Astrocyte (in vitro differentiated cells and primary cell): ENCODE measurements around the gene SLC26A6. TPM values are rescaled to one million over a fixed set of nuclear protein-coding genes. Genes with fewer than 3 reads are reported as not detected.

ENCODE experiments used
- DNase-seq: peaks from one replicate; pipeline ENCODE4 v3.0.0-alpha.2; 2010; ENCODE audit warnings: low read depth
- FAIRE-seq: peaks from 2 replicates; lab custom pipeline; 2011; peaks lifted over from hg19 to GRCh38; lab: Jason Lieb, UNC
- H2AFZ ChIP-seq: 2 replicates; pipeline ENCODE4 v1.6.0; 2012; ENCODE audit warnings: low read depth, low read length, inconsistent platforms
- H3K27ac ChIP-seq: 2 replicates; pipeline ENCODE4 v1.5.1; 2011; ENCODE audit warnings: low read depth, low read length, inconsistent platforms
- H3K27me3 ChIP-seq: 2 replicates; pipeline ENCODE4 v1.6.0; 2011; ENCODE audit warnings: low read length, inconsistent platforms; ENCODE audit not compliant: insufficient read depth
- H3K36me3 ChIP-seq: 2 replicates; pipeline ENCODE4 v1.5.1; 2011; ENCODE audit warnings: low read length, inconsistent platforms; ENCODE audit not compliant: insufficient read depth
- H3K4me1 ChIP-seq: 2 replicates; pipeline ENCODE4 v1.5.1; 2011; ENCODE audit warnings: low read length, inconsistent platforms; ENCODE audit not compliant: insufficient read depth
- H3K4me2 ChIP-seq: 2 replicates; pipeline ENCODE4 v1.6.0; 2012; ENCODE audit warnings: low read length, inconsistent platforms
- H3K4me3 ChIP-seq: 2 replicates; pipeline ENCODE4 v1.5.1; 2011; ENCODE audit warnings: low read depth, mild to moderate bottlenecking, low read length, inconsistent platforms; ENCODE audit not compliant: insufficient read depth
- H3K79me2 ChIP-seq: 2 replicates; pipeline ENCODE4 v1.6.0; 2012; ENCODE audit warnings: mild to moderate bottlenecking, low read length, inconsistent platforms; ENCODE audit not compliant: insufficient read depth
- H3K9ac ChIP-seq: 2 replicates; pipeline ENCODE4 v1.6.0; 2012; ENCODE audit warnings: mild to moderate bottlenecking, low read length, inconsistent platforms
- H3K9me3 ChIP-seq: 2 replicates; pipeline ENCODE4 v1.5.1; 2012; ENCODE audit warnings: low read depth, mild to moderate bottlenecking, low read length, inconsistent platforms; ENCODE audit not compliant: insufficient read depth
- H4K20me1 ChIP-seq: 2 replicates; pipeline ENCODE4 v1.6.0; 2012; ENCODE audit warnings: low read length, inconsistent platforms; ENCODE audit not compliant: insufficient read depth
- H3K27ac Mint-ChIP-seq: one replicate; pipeline ENCODE4 v1.8.0; 2021; ENCODE audit warnings: mild to moderate bottlenecking, mixed read lengths; ENCODE audit not compliant: unreplicated experiment
- H3K27me3 Mint-ChIP-seq: one replicate; pipeline ENCODE4 v1.8.0; 2021; ENCODE audit warnings: low read depth, mixed read lengths; ENCODE audit not compliant: unreplicated experiment
- H3K36me3 Mint-ChIP-seq: one replicate; pipeline ENCODE4 v1.8.0; 2021; ENCODE audit warnings: low read depth, mixed read lengths; ENCODE audit not compliant: unreplicated experiment
- H3K4me1 Mint-ChIP-seq: one replicate; pipeline ENCODE4 v1.8.0; 2021; ENCODE audit warnings: low read depth, mixed read lengths; ENCODE audit not compliant: unreplicated experiment
- H3K4me3 Mint-ChIP-seq: one replicate; pipeline ENCODE4 v1.8.0; 2021; ENCODE audit warnings: mild to moderate bottlenecking, moderate library complexity, mixed read lengths; ENCODE audit not compliant: unreplicated experiment
- H3K9me3 Mint-ChIP-seq: one replicate; pipeline ENCODE4 v1.8.0; 2021; ENCODE audit warnings: mild to moderate bottlenecking, mixed read lengths; ENCODE audit not compliant: unreplicated experiment
- EZH2 ChIP-seq: IDR thresholded peaks from 2 replicates; pipeline ENCODE4 v1.6.1; 2012; ENCODE audit warnings: mild to moderate bottlenecking, low read length, inconsistent platforms; ENCODE audit not compliant: insufficient read depth
- total RNA-seq: library from RNA; stranded (reverse); gene quantifications from 2 replicates; pipeline ENCODE4 v1.2.1, GENCODE V29; 2021
- TF ChIP-seq, protein P1 (sequence below): IDR thresholded peaks from 2 replicates; pipeline ENCODE4 v1.5.1; 2011; ENCODE audit warnings: low read depth, mild to moderate bottlenecking, inconsistent platforms, low read length, moderate library complexity; ENCODE audit not compliant: insufficient read depth

The SLC26A6 gene
- total RNA-seq, 1 donor from 2014 or later: 32.0 TPM

DNA sequence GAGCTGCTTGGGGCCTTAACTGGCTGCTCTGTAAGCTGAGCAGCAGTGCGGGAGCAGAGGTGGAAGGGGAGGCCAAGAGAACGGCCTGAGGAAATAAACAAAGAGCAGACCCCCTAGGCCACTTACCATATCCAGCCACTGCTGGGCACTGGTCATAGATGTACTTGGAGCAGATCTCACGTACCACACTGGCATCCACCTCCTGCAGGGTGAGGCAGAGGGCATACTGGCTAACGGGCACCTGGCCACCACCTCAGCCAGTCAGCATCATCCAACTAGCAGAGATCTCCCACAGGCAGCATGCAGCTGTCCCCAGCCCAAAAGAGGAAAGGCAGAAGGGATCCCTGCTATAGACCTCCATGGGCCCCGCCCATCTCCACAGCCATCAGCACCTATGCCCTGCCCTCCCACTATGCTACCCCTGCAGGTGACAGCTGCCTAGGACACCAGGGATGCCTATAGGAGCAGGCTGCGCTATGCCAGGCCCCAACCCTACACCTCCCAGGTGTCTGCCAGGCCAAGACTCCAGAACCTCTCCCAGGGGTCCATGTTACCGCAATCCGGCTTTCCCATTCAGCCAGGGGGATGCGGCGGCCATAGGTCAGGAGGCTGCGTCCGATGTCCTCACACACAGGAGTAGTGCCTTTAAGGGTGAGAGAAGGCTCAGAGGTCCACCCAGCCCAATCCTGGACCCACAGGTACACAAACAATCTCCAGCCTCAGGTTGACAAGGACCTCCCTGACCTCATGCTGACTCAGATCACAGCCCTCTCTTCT is 35.6 kb downstream of the SLC26A6 start:
- Mint-ChIP-seq H3K27ac (peak overlapping the region; percentile 89), H3K4me1 (peaks cover 44% of the 10 kb centered on the region), H3K27me3 (no peaks in the 10 kb centered on the region), H3K9me3 (no peaks in the 10 kb centered on the region), H3K36me3 (peaks cover 18% of the 10 kb centered on the region), H3K4me3 (no peak overlapping the region)
- no peak overlapping the region for H3K4me3 ChIP-seq
- H4K20me1 ChIP-seq: peaks cover 18% of the 10 kb centered on the region
- H3K27ac ChIP-seq: peak overlapping the region; percentile 92
- FAIRE-seq: no peak
- H2AFZ ChIP-seq: no peak overlapping the region
- H3K27me3 ChIP-seq: no peaks in the 10 kb centered on the region
- peaks cover 15% of the 10 kb centered on the region for H3K79me2 ChIP-seq
- peak overlapping the region; percentile 79 for H3K9ac ChIP-seq
- no peak for DNase-seq
- no peaks in the 10 kb centered on the region for H3K9me3 ChIP-seq
- H3K4me2 ChIP-seq: peak overlapping the region; percentile 74
- TF ChIP-seq, protein P1, sequence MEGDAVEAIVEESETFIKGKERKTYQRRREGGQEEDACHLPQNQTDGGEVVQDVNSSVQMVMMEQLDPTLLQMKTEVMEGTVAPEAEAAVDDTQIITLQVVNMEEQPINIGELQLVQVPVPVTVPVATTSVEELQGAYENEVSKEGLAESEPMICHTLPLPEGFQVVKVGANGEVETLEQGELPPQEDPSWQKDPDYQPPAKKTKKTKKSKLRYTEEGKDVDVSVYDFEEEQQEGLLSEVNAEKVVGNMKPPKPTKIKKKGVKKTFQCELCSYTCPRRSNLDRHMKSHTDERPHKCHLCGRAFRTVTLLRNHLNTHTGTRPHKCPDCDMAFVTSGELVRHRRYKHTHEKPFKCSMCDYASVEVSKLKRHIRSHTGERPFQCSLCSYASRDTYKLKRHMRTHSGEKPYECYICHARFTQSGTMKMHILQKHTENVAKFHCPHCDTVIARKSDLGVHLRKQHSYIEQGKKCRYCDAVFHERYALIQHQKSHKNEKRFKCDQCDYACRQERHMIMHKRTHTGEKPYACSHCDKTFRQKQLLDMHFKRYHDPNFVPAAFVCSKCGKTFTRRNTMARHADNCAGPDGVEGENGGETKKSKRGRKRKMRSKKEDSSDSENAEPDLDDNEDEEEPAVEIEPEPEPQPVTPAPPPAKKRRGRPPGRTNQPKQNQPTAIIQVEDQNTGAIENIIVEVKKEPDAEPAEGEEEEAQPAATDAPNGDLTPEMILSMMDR: no peak
- no peak for TF ChIP-seq EZH2
- H3K36me3 ChIP-seq: peaks cover 43% of the 10 kb centered on the region
- peaks cover 53% of the 10 kb centered on the region for H3K4me1 ChIP-seq

DNA sequence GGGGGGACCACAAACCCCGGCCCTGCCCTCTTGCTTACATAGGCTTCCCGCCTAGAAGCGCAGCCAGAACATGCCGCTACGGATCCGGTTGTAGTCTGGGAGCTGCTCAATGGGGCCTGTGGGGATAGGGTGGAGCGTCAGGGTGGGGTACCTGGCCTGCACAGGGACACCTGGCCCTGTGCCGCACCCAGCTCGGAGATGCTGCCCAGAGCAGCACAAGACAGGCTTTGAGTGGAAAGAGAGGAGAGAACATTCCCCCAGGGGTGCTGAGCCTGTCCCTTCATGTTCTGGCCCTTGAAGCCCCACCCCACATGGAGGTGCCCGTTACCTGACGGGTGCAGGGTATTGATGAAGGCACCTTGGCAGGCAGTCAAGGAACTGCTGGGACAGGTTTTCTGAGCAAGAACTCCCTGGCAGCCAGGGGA is 36.2 kb downstream of the SLC26A6 start:
- Histone ChIP-seq H3K27me3 (no peaks in the 10 kb centered on the region), H3K4me3 (peak overlapping the region; percentile 26), H3K36me3 (peaks cover 37% of the 10 kb centered on the region), H3K79me2 (peaks cover 16% of the 10 kb centered on the region), H3K27ac (peak overlapping the region; percentile 92), H2AFZ (no peak overlapping the region), H4K20me1 (peaks cover 12% of the 10 kb centered on the region), H3K4me1 (peaks cover 60% of the 10 kb centered on the region), H3K4me2 (peak overlapping the region; percentile 74), H3K9me3 (no peaks in the 10 kb centered on the region), H3K9ac (peak overlapping the region; percentile 79)
- DNase-seq (no peak), FAIRE-seq (no peak)
- Mint-ChIP-seq H3K27ac (peak overlapping the region; percentile 89), H3K4me1 (peaks cover 48% of the 10 kb centered on the region), H3K9me3 (no peaks in the 10 kb centered on the region), H3K4me3 (no peak overlapping the region), H3K36me3 (peaks cover 16% of the 10 kb centered on the region), H3K27me3 (no peaks in the 10 kb centered on the region)
- TF ChIP-seq, protein P1: no peak
- no peak for TF ChIP-seq EZH2
